ENCODE measurements around the gene CEND1.

DNA sequence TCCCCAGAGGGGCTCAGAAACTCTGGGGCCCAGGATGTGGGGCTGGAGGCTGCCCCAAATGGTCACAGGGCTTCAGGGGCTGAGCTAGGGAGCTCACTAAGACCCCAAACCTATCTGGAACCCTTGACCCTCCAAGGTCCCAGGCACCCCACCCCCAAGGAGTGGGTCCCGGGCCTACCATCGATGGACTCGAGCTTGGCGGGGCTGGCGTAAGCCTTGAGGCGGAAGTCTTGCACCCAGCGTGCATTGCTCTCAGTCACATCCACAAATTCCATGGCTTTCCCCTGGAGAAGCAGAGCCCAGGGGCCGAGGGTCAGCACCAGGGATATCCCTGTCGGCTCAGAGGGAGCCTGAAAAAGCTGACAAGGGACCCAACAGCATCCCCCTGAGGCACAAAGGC lies 16.1 kb downstream of the CEND1 start:
- TF ChIP-seq, protein P1, sequence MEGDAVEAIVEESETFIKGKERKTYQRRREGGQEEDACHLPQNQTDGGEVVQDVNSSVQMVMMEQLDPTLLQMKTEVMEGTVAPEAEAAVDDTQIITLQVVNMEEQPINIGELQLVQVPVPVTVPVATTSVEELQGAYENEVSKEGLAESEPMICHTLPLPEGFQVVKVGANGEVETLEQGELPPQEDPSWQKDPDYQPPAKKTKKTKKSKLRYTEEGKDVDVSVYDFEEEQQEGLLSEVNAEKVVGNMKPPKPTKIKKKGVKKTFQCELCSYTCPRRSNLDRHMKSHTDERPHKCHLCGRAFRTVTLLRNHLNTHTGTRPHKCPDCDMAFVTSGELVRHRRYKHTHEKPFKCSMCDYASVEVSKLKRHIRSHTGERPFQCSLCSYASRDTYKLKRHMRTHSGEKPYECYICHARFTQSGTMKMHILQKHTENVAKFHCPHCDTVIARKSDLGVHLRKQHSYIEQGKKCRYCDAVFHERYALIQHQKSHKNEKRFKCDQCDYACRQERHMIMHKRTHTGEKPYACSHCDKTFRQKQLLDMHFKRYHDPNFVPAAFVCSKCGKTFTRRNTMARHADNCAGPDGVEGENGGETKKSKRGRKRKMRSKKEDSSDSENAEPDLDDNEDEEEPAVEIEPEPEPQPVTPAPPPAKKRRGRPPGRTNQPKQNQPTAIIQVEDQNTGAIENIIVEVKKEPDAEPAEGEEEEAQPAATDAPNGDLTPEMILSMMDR (IDR thresholded peaks at IDR 0.05; ENCODE audit: borderline replicate concordance, extremely low read depth, low read length, poor library complexity, severe bottlenecking): no peak
- TF ChIP-seq EZH2 (IDR thresholded peaks at IDR 0.05; ENCODE audit: borderline replicate concordance, low read depth, low read length, severe bottlenecking): no peak

Data from DND-41 (cell line).